ENCODE results near the gene CYB5R4.

CYB5R4 gene

DNA sequence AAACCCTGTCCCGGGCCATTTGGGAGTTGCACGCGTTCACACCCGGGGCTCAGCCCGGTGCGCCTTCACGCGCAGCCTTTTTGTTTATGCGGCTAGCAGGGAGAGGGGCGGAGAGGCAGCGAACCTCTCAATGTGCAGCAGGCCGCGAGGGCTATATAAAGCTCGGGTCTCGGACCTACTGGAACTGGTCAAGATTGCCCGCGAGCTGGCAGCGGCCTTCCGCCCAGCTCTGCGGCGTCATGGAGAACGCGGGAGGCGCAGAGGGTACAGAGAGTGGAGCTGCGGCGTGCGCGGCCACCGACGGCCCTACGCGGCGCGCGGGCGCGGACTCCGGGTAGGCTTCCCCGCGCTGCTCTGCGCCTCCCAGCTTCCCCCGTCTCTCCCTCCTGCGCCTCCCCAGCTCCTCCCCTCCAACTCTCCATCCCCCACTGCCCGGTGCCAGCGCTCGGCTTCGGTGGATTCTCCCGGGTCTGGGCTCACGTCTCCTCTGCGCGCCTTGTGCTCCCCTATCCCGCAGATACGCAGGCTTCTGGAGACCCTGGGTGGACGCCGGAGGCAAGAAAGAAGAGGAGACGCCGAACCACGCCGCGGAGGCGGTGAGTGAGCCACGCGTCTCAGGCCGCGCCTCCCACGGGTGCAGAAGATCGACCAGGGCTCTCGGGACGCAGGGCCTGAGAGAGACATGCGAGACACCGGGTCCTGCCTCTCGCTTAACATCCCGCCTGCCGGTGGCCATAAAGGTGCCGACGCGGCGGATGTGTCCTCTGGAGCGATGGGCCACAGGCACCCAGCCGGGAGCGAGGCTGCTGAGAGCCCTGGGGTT is 6.1 kb upstream of the CYB5R4 start, which contains the start of gene RIPPLY2:
TSS of gene RIPPLY2 (plus strand) at position 183 of the 823 bp plus-strand sequence. CDS start at position 240, 57 bp downstream.
- TF ChIP-seq, protein P1, sequence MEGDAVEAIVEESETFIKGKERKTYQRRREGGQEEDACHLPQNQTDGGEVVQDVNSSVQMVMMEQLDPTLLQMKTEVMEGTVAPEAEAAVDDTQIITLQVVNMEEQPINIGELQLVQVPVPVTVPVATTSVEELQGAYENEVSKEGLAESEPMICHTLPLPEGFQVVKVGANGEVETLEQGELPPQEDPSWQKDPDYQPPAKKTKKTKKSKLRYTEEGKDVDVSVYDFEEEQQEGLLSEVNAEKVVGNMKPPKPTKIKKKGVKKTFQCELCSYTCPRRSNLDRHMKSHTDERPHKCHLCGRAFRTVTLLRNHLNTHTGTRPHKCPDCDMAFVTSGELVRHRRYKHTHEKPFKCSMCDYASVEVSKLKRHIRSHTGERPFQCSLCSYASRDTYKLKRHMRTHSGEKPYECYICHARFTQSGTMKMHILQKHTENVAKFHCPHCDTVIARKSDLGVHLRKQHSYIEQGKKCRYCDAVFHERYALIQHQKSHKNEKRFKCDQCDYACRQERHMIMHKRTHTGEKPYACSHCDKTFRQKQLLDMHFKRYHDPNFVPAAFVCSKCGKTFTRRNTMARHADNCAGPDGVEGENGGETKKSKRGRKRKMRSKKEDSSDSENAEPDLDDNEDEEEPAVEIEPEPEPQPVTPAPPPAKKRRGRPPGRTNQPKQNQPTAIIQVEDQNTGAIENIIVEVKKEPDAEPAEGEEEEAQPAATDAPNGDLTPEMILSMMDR (conservative IDR thresholded peaks at IDR 0.05) = no peak
- H3K27ac ChIP-seq = no peak within 1 kb of the TSS

DNA sequence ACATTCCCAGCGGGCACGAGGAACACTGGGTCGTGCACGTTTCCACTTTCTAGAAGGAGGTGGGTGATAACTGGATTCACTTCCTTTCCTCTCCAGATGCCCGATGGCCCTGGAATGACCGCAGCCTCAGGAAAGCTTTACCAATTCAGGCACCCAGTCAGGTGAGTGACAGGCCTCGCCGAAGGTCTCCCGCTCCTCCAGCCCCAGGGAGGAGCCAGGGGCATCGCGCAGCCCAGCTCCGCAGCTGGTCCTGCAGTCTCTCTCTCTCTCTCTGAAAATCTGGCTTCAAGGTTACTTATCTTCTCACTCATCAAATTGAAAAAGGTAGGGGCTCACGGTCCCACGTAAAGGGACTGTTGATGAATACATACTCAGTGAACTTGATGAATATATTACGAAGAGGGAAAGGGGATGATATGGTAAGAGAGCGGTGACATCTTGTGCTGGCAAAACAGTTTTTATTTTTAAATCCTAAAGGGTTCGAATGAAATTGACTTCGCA is 5.4 kb upstream of the CYB5R4 start:
- no peak for TF ChIP-seq ZFX (IDR thresholded peaks at IDR 0.05)
- TF ChIP-seq, protein P1 (conservative IDR thresholded peaks at IDR 0.05) = no peak
- H3K27ac ChIP-seq = no peak overlapping the region

DNA sequence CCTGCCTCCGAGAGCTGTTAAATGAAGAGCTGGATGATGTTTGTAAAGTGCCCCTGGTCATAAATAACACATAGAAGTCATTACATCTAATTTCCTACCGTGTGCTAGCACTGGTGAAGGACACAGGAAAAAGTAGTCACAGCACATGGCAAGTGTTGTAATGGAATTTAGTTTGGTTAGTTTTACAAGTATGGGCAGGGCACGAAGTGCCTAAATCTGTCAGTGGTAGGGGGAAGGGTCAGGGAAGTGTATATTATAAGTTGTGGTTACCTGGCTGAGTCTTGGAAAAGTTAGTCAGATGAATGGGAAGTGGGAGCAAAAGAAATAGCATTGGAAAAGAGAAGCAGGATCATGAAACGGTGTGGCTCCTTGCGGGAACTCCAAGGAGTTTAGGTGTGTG is 4.7 kb upstream of the CYB5R4 start:
- TF ChIP-seq ZFX (IDR thresholded peaks at IDR 0.05) = no peak
- TF ChIP-seq, protein P1 (conservative IDR thresholded peaks at IDR 0.05) = no peak
- no peak overlapping the region for H3K27ac ChIP-seq

DNA sequence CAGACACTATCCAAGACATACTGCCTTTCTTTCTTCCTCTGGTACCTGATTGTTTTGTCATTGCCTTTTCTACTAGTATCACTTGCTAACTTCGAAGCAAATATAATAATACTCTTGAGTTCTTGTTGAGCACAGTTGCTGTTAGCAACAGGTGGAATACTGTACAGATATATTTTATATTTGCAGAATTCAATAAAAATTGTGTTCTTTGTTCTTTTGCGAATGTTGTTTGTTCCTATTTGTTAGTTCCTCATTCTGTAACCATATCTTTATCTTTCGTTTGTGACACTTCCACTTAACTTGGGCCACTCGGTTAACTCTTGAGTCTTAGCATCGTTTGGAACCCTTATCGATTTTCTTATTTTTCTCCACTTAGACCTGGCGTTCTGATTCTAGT is 868 bp downstream of the CYB5R4 start:
- no peak for TF ChIP-seq ZFX (IDR thresholded peaks at IDR 0.05)
- TF ChIP-seq, protein P1 (conservative IDR thresholded peaks at IDR 0.05) = no peak
- no peak overlapping the region; the same call in 1 of the 2 replicates for H3K27ac ChIP-seq

DNA sequence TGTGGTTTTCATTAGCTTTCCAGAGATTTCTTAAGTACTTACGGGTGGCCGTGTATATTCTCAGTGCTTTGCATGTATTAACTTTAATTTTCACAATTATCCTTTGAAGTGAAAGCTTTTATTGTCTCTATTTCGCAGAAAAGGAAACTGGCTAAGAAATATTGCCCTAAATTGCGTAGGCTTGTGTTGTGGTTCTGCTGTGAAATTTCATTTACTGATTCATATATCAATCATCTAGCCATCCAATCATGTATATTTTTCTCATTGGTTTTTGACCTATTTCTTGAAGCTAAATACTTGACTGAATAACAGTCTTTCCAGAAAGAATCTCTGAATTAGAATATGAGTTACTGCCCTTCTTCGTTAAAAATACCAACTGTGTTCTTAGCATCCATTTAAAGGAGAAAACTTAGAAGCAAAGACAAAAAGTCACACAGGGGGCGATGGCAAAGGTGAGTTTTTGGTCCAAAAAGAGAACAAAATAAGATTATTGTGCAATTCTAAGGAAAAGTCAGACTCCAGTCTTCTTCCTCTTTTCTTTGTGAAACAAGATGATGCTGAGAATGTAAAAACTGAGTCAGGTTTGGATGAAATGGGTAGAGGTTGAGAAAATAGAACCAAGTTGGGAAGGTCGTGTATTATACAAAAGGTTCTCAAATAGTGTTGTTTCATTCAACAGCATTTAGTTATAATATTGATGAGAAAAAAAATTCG is 1.4 kb downstream of the CYB5R4 start:
- TF ChIP-seq ZFX (IDR thresholded peaks at IDR 0.05) = no peak
- TF ChIP-seq, protein P1 (conservative IDR thresholded peaks at IDR 0.05) = no peak
- no peak overlapping the region for H3K27ac ChIP-seq

DNA sequence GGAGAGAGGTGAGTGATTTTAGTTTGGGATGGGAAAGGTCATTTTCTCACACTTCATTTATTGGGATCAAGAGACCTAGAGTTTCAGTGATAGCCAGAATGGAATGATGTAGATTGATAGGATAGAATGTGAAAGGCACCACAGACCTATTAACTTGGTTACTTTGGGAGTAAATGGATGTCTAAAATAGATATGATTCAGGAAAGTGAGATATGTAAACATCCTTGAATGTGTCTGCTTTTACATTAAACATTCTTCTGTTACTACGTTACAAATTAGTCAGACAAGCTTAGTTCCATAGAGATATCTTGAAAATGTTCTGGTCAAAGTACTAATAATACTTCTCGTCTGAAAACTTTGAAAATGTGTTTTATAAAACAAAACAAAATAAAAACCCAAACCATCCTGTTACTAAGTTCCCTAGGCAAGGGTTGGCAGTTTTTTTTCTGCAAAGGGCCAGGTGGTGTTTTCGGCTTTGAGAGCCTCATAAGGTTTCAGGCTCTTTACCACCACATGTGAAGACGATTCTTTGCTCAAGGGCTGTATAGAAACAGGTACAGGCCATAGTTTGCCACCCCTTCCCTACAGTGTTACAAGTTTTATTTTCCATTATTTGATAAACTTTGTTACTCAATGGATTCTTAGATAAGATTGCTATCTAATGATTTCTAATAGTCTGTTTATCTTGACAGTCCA is 3.4 kb downstream of the CYB5R4 start:
- TF ChIP-seq, protein P1 (conservative IDR thresholded peaks at IDR 0.05) = no peak
- no peak for TF ChIP-seq ZFX (IDR thresholded peaks at IDR 0.05)
- H3K27ac ChIP-seq = no peak overlapping the region

Data from C4-2B (cell line).